IPS-NIHi11 (cell line): ENCODE measurements around the gene SDK1.

Source experiments
- DNase-seq: peaks from one replicate; pipeline ENCODE4 v3.0.0; 2012; ENCODE audit warnings: mixed read lengths, low spot score

SDK1 gene

GRCh38 chr7:3292694-3293093 lies 8.4 kb upstream of the SDK1 start:
- no peak for DNase-seq

- DNase-seq, result peak; percentile 33
Measured at GRCh38 chr7:3294432-3295100, 6.5 kb upstream of the SDK1 start.

- no peak for DNase-seq
Measured at GRCh38 chr7:3297105-3297819, 3.8 kb upstream of the SDK1 start.

GRCh38 chr7:3300221-3300650 lies 816 bp upstream of the SDK1 start:
- DNase-seq, result no peak

- peak; percentile 35 for DNase-seq
Measured at GRCh38 chr7:3301449-3301731, 338 bp downstream of the SDK1 start.

- peak; percentile 23 for DNase-seq
Measured at GRCh38 chr7:3301831-3302618, 973 bp downstream of the SDK1 start.

GRCh38 chr7:3302681-3303320 lies 1.7 kb downstream of the SDK1 start:
- DNase-seq, result no peak

- no peak for DNase-seq
Measured at GRCh38 chr7:3304131-3304530, 3.1 kb downstream of the SDK1 start.

GRCh38 chr7:3307435-3307834 lies 6.4 kb downstream of the SDK1 start:
- no peak for DNase-seq

GRCh38 chr7:3309140-3309539 lies 8.1 kb downstream of the SDK1 start:
- DNase-seq, result no peak

- no peak for DNase-seq
Measured at GRCh38 chr7:3309956-3310355, 8.9 kb downstream of the SDK1 start.

GRCh38 chr7:3310884-3311283 lies 9.8 kb downstream of the SDK1 start:
- DNase-seq, result no peak

GRCh38 chr7:3312583-3312982 lies 11.5 kb downstream of the SDK1 start:
- no peak for DNase-seq

- DNase-seq, result no peak
Measured at GRCh38 chr7:3318874-3319273, 17.8 kb downstream of the SDK1 start.

GRCh38 chr7:3321206-3321605 lies 20.2 kb downstream of the SDK1 start:
- no peak for DNase-seq

GRCh38 chr7:3321745-3322144 lies 20.7 kb downstream of the SDK1 start:
- no peak for DNase-seq

GRCh38 chr7:3326246-3326645 lies 25.2 kb downstream of the SDK1 start:
- no peak for DNase-seq

GRCh38 chr7:3327099-3327498 lies 26.0 kb downstream of the SDK1 start:
- no peak for DNase-seq

- DNase-seq, result no peak
Measured at GRCh38 chr7:3327655-3328054, 26.6 kb downstream of the SDK1 start.

GRCh38 chr7:3332308-3332707 lies 31.3 kb downstream of the SDK1 start:
- no peak for DNase-seq

- no peak for DNase-seq
Measured at GRCh38 chr7:3333861-3334260, 32.8 kb downstream of the SDK1 start.

GRCh38 chr7:3336042-3336665 lies 35.1 kb downstream of the SDK1 start:
- no peak for DNase-seq
